Right cardiac atrium (tissue), 5 donors: ENCODE measurements around the gene SLC26A6. TPM values are rescaled to one million over a fixed set of nuclear protein-coding genes. Genes with fewer than 3 reads are reported as not detected.

ENCODE experiments used
- ATAC-seq, 2 donors: fragments of 200-7000 bp; cut with Tn5 transposase; one replicate each; pipeline versions ENCODE4 v1.8.0 to v1.9.1; 2020; ENCODE audit warnings: moderate library complexity in 2 of 2, mild to moderate bottlenecking in 1 of 2
- DNase-seq, 3 donors: peaks; one replicate each; pipeline ENCODE4 v3.0.0-alpha.2; 2020
- H3K27ac ChIP-seq: one replicate; pipeline ENCODE4 v1.5.1; 2013; ENCODE audit warnings: mild to moderate bottlenecking, low read length, control low read depth, moderate library complexity
- H3K27me3 ChIP-seq: one replicate; pipeline ENCODE4 v1.6.1; 2013; ENCODE audit not compliant: control insufficient read depth, insufficient read depth
- H3K4me1 ChIP-seq: one replicate; pipeline ENCODE4 v1.6.1; 2013; ENCODE audit warnings: low read length; ENCODE audit not compliant: control insufficient read depth, insufficient read depth
- H3K4me3 ChIP-seq: one replicate; pipeline ENCODE4 v1.5.1; 2013; ENCODE audit warnings: low read length, control low read depth
- H3K9me3 ChIP-seq: one replicate; pipeline ENCODE4 v1.6.1; 2013; ENCODE audit warnings: low read length; ENCODE audit not compliant: control insufficient read depth
- WGBS: extraction: QIAGEN DNeasy Blood & Tissue Kit; methylation state at CpG from one replicate; pipeline ENCODE4 v1.1.7; 2013; 5-methylcytosine and 5-hydroxymethylcytosine counted together
- intact Hi-C, 4 donors: fragments of 100-400 bp; cut with DNase I; formaldehyde crosslinking; loops; one replicate each; pipeline versions ENCODE4 v1.11.0 to v1.14.0; 2022 to 2023
- polyA plus RNA-seq: library from polyadenylated mRNA; stranded (reverse); fragments of 200-250 nt; gene quantifications from one replicate; pipeline ENCODE4 v1.2.3, GENCODE V29; 2013
- total RNA-seq, 4 donors: library from RNA; stranded (reverse); fragmentation: NEBNext Ultra II Directional; extraction: Animal tissue kit (Norgen Biotek cat#: 25700); gene quantifications; one replicate each; pipeline ENCODE4 v1.2.1, GENCODE V29; 2021
- donor health status: healthy with polysubstance abuse.
- donor health status: DM: no; HTN: yes; CAD: no.
- donor health status: DM: no; HTN: no; CAD: no.
- donor health status: DM: no; HTN: yes; CAD: no; lungs with severe emphysema.
- donor health status: DM: yes; HTN: yes; CAD: no.

Gene SLC26A6
- total and polyA plus RNA-seq, 5 donors: 8.6 to 15.4 (median 13.6) TPM

DNA sequence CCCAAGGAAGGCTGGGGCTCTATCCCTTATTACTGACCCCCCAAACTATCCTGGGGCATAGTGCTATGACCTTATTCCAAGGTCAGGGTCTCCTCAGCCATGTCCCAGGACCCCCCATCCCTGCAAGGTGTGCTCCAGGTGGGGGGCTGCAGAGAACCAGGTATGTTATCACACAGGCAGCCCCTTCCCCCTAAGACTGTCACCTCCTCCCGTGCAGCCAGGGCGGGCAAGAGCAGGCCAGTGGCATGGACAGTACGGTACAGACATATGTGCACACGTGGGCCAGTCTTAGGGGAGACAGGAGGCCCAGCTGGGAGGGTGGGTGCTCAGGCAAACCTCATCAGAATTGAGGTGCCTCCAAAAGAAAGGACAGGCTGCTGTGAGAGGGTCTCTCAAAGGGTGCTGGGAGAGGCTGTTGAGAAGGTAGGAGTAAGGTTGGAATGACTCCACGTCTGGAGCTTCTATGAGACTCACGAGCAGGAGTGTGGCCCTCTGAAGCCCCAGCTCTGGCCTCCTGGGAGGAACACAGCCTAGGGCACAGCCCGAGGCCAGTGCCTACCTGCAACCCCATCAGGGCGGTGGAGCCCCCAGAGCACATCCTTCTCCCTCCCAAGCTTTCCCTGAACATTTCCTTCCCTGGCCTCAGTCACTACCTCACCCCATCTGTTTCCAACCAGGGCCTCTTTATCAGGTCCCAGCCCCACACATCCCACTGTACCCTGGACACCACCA, 38.4 kb downstream of the SLC26A6 start:
- H3K27me3 ChIP-seq: no peaks in the 10 kb centered on the region
- ATAC-seq (peak in 1 of 2 donors; percentile 1), DNase-seq (peak in 1 of 3 donors; percentile 33)
- WGBS: 65% methylated on average over 8 of the region's 8 CpGs
- no peak overlapping the region for H3K4me3 ChIP-seq
- intact Hi-C loops: no loop called here
- peak overlapping the region; percentile 94 for H3K27ac ChIP-seq
- H3K4me1 ChIP-seq: peaks cover 25% of the 10 kb centered on the region
- no peaks in the 10 kb centered on the region for H3K9me3 ChIP-seq

DNA sequence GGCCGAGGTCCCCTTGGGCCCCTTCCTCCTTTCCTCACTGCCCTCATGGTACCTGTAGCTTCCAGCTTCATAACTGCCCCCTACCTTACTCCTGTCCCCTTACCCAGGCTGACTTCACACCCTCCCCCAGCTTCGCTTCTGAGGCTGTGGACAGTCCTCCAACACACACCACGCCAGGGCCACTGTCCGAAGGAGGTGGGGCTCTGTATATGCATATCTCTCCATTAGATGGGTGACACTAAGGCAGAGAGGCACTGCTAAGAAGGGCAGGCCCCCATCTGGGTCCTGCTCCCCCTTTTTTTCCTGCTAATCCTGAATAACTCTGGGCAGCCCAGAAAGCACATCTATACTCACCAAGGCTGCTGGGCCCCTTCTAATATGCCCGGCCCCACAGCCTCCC, 39.1 kb downstream of the SLC26A6 start:
- peak in 2 of 3 donors; percentile 31 to 41 for DNase-seq
- H3K27me3 ChIP-seq: no peaks in the 10 kb centered on the region
- H3K9me3 ChIP-seq: no peaks in the 10 kb centered on the region
- ATAC-seq: peak in 1 of 2 donors; percentile 2
- H3K27ac ChIP-seq: peak overlapping the region; percentile 94
- H3K4me3 ChIP-seq: no peak overlapping the region
- H3K4me1 ChIP-seq: peaks cover 25% of the 10 kb centered on the region
- WGBS: 58% methylated on average over 5 of the region's 5 CpGs
- intact Hi-C loops: no loop called here

DNA sequence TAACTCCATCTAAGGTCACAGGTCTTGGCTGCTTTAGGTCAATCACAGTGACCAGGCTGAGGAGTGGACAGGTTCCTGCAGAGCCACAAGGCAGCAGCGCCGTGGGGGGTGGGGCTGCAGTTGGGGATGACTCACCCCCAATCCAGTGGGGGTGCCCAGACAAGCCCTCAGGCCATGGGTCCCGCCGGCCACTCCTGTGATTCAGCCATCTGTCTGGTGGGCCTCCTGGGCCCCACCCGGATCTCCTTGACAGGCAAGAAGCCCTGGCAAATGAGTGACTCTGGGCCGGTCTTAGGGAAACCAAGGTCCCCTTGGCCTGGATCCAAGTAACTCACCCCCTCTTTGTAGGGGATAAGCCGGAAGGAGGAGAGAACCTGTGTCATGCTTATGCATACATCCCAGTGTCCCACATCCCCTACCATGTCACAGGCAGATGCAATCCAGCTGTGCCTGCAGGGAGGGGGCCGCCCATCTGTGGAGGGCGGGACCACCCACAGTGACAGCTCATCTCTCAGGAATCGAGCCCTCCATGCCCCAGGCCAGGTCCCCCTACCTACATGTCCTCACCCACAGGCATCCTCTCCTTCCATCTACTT, 39.6 kb downstream of the SLC26A6 start:
- peak in 1 of 2 donors; percentile 12 for ATAC-seq
- peak overlapping the region; percentile 94 for H3K27ac ChIP-seq
- 38% methylated on average over 10 of the region's 10 CpGs for WGBS
- no peaks in the 10 kb centered on the region for H3K9me3 ChIP-seq
- no peak overlapping the region for H3K4me3 ChIP-seq
- intact Hi-C loops: no loop called here
- DNase-seq: peak; percentile 66 to 69 (median 67)
- no peaks in the 10 kb centered on the region for H3K27me3 ChIP-seq
- peaks cover 25% of the 10 kb centered on the region for H3K4me1 ChIP-seq

DNA sequence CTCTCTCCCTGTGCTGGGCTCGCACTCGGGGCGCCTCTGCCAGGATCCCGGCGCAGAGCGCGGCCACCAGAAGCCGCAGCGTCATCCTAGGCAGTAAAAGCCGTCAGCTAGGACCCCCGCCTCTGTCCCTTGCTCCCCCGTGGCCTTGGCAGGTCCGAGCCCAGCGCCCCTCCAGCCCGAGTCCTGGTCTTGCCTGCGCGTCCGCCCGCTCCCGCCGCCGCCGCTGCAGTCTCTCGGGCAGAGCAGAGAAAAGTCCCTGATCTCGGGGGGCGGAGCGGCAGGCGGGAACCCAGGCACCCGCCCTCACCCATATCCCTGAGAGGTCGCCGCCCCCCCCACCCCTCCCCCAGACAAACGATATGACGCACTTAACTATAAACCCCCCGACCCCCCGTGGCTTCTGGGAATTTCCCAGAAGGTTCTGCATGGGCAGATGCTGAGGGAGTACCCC, 40.2 kb downstream of the SLC26A6 start, which contains the start of gene COL7A1:
Gene COL7A1 (minus strand): TSS at position 255 of the 451 bp plus-strand sequence. CDS start 170 bp downstream, at position 85.
- ATAC-seq: no peak
- Histone ChIP-seq H3K27me3 (no peaks in the 10 kb centered on the region), H3K4me3 (peak within 1 kb of the TSS; percentile 2), H3K9me3 (no peaks in the 10 kb centered on the region), H3K4me1 (peaks cover 25% of the 10 kb centered on the region), H3K27ac (peak within 1 kb of the TSS; percentile 94)
- 3% methylated on average over 35 of the region's 35 CpGs for WGBS
- intact Hi-C loops: no loop called here
- peak in 2 of 3 donors; percentile 69 to 74 for DNase-seq

DNA sequence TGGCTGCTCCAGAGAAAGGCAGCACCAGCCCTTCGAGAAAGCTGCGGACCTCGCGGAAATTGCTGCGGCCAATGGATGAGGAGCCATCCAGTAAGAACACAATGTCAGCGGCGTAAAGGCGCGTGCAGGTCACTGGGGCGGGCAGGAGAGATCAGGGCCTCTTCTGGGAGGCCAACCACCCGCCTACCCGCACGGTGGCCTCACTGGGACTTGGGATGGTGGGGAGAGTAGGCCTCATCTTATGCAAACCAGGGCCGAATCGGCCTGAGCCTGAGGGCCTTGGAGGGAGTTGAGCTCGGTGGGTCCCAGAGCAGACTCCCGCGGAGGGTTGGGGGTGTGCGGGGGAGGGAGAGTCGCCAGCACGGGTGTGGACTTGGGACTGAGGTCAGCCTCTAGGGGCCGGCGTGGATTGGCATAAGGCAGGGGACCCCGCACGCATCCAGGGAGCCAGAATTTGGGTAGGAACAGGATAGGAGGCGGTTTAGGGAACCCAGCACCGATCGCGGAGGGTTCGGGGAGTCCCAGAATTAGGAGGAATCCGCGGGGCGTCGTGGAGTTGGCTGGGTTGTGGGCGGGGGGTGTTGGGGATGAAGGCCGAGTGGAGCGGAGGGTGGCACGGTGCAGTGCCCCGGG, 40.7 kb downstream of the SLC26A6 start:
- no peak for ATAC-seq
- WGBS: 36% methylated on average over 39 of the region's 39 CpGs
- H3K27ac ChIP-seq: no peak overlapping the region
- peaks cover 21% of the 10 kb centered on the region for H3K4me1 ChIP-seq
- no peaks in the 10 kb centered on the region for H3K9me3 ChIP-seq
- intact Hi-C loops: no loop called here
- peak in 2 of 3 donors; percentile 61 to 68 for DNase-seq
- no peaks in the 10 kb centered on the region for H3K27me3 ChIP-seq
- H3K4me3 ChIP-seq: peak overlapping the region; percentile 2

DNA sequence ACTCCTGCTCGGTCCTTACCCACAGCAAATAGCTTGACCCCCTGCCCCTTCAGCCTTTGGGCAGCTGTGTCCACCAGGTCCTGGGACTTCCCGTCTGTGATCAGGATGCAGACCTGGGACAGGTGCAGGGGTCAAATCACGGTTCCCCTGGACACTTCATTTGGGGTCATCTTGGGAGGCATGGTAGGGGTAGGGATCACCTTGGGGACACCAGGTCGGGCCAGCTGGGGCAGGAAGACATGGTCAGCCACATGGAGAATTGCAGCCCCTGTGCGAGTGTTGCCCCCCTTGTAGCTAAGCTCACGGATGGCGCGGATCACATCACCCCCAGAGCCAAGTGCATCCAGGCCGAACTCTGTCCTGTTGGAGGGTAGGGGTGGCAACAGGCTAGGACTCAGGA, 41.9 kb downstream of the SLC26A6 start:
- Histone ChIP-seq H3K4me1 (peaks cover 14% of the 10 kb centered on the region), H3K9me3 (no peaks in the 10 kb centered on the region), H3K27ac (no peak overlapping the region), H3K4me3 (no peak overlapping the region), H3K27me3 (no peaks in the 10 kb centered on the region)
- peak in 1 of 3 donors; percentile 37 for DNase-seq
- intact Hi-C loops: no loop called here
- WGBS: 92% methylated on average over 9 of the region's 9 CpGs
- ATAC-seq: no peak

DNA sequence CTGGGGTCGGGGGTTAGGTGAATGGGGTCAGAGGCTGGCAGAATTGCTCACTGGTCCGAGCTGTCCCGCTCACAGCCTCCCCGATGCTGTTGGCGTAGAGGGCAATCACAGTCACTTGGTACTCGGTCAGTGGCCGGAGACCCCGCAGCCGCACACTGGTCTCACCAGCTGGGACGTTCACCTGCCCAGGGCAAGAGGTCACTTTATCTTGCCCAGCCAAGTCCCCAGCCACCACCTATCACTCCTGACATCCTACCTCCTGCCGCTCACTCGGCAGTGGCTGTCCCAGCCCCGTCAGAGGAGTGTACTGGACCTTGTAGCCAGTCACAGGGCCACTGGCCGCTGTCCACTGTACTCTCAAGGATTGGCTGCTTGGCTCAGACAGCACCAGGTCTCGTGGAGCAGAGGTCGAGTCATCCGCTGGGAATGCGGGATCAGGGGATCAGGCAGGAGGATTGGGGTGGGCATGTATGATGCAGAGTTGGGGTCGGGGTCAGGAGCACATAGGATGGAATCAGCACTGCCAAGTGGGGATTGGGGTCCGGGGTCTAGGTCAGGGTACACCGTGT, 42.7 kb downstream of the SLC26A6 start:
- Histone ChIP-seq H3K4me1 (peaks cover 10% of the 10 kb centered on the region), H3K27ac (no peak overlapping the region), H3K4me3 (no peak overlapping the region), H3K27me3 (no peaks in the 10 kb centered on the region), H3K9me3 (no peaks in the 10 kb centered on the region)
- no peak for ATAC-seq
- WGBS: 90% methylated on average over 21 of the region's 21 CpGs
- DNase-seq: peak in 2 of 3 donors; percentile 45 to 46
- intact Hi-C loops: no loop called here

DNA sequence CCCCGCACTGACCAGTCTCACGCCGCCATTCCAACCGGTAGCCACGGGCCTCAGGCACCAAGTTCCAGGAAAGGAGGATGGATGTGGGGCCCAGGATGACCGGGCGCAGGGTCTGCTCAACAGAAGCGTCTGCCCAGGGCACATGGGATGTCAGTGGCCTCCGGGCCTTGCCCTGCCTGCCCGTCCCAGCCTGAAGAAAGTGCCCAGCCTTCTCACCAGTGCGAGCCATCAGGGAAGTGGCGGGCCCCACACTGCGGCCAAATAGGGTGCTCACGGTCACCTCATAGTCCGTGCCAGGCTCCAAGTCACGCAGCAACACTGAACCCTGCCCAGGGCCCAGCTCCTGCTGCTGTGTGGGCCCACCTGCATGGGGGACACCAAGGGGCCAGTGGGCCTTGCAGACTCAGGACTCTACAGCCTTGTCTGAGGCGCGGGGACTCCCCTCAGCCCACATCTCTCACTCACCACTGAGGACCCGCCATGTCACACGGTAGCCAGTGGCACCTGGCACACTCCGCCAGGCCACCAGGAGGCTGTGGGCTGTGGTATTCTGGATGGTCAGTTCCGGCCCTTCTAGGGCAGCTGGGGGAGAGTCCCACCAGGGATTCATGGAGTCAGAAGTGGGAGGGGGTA, 43.3 kb downstream of the SLC26A6 start:
- Histone ChIP-seq H3K4me3 (no peak overlapping the region), H3K4me1 (peaks cover 10% of the 10 kb centered on the region), H3K9me3 (no peaks in the 10 kb centered on the region), H3K27ac (no peak overlapping the region), H3K27me3 (no peaks in the 10 kb centered on the region)
- 90% methylated on average over 22 of the region's 22 CpGs for WGBS
- DNase-seq (no peak), ATAC-seq (no peak)
- intact Hi-C loops: no loop called here

DNA sequence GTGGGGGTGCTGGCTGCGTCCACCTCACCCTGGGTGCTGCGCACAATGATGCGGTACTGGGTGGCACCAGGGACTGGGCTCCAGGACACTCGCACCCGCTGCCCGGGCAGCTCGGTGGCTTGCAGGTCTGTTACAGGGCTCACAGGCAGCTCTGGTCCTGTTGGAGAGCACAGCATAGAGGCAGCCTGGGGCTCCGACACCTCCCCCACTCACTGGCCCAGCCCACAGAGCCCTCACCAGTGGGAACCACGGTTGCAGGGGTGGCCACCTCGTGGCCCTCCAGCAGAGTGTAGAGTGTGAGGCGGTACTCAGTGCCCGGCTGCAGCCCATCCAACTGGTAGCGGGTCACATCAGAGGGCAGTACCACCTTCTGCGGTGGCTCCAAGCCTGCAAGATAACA, 43.8 kb downstream of the SLC26A6 start:
- H3K27ac ChIP-seq: no peak overlapping the region
- no peak for ATAC-seq
- peaks cover 6% of the 10 kb centered on the region for H3K4me1 ChIP-seq
- intact Hi-C loops: no loop called here
- H3K27me3 ChIP-seq: no peaks in the 10 kb centered on the region
- H3K9me3 ChIP-seq: no peaks in the 10 kb centered on the region
- peak in 1 of 3 donors; percentile 47 for DNase-seq
- 88% methylated on average over 14 of the region's 14 CpGs for whole genome bisulfite sequencing
- no peak overlapping the region for H3K4me3 ChIP-seq

DNA sequence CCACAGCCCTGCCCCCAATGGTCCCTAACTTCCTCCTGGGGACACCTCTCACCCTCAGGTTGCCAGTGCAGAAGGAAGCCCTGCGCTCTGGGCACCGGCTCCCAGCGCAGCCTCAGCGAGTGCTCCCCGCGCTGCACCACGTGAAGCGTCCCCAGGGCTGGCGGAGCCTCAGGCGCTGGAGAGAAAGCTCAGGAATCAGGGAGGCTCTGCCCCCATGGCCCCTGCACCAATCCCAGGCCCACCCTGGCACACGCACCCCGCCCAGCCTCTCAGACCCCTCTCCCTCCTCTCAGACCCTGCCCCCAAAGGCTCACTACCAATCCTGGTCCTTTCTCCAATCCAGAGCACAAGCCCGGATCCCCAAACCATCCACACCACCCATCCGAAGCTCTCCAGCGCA, 47.0 kb downstream of the SLC26A6 start:
- Histone ChIP-seq H3K27me3 (no peaks in the 10 kb centered on the region), H3K4me3 (no peak overlapping the region), H3K27ac (no peak overlapping the region), H3K4me1 (no peaks in the 10 kb centered on the region), H3K9me3 (no peaks in the 10 kb centered on the region)
- WGBS: 64% methylated on average over 15 of the region's 15 CpGs
- ATAC-seq (no peak), DNase-seq (no peak)
- intact Hi-C loops: no loop called here
